ENCODE data around the gene ANKRD11. TPM values are rescaled to one million over a fixed set of nuclear protein-coding genes. Genes with fewer than 3 reads are reported as not detected.
"Not testable (repeated sequence)": the region's sequence is repeated elsewhere in the genome, so short reads cannot be mapped to it uniquely, and the experiment has no call there.

ANKRD11 gene
- total RNA-seq, 1 donor from 2014 or later: 63.8 TPM

- Histone ChIP-seq H3K4me1 (peaks cover 89% of the 10 kb centered on the region), H3K9me3 (replicated peaks) (no peaks in the 10 kb centered on the region), H3K36me3 (no peaks in the 10 kb centered on the region), H3K27ac (replicated peaks) (peak overlapping the region; percentile 85), H3K4me3 (no peak overlapping the region), H3K27me3 (ENCODE audit: low read depth) (no peaks in the 10 kb centered on the region)
- intact Hi-C loops (cut with micrococcal nuclease): loop anchor here (10.0 kb wide), 1 partner anchor 152 kb away; no protein-coding TSS in a partner anchor
- TF ChIP-seq CTCF (IDR thresholded peaks at IDR 0.05; ENCODE audit: borderline replicate concordance): no peak
- DNase-seq: no peak
Observed at GRCh38 chr16:89332243-89332901, 158.0 kb downstream of the ANKRD11 start.

GRCh38 chr16:89331371-89332109 lies 158.8 kb downstream of the ANKRD11 start:
- TF ChIP-seq CTCF (IDR thresholded peaks at IDR 0.05; ENCODE audit: borderline replicate concordance): no peak
- no peaks in the 10 kb centered on the region for H3K27me3 ChIP-seq (ENCODE audit: low read depth)
- H3K9me3 ChIP-seq (replicated peaks): no peaks in the 10 kb centered on the region
- no peak overlapping the region for H3K4me3 ChIP-seq
- peak overlapping the region; percentile 85 for H3K27ac ChIP-seq (replicated peaks)
- H3K36me3 ChIP-seq: no peaks in the 10 kb centered on the region
- intact Hi-C loops (cut with micrococcal nuclease): loop anchor here (10.0 kb wide), 1 partner anchor 153 kb away; no protein-coding TSS in a partner anchor
- peaks cover 91% of the 10 kb centered on the region for H3K4me1 ChIP-seq
- no peak for DNase-seq

- no peaks in the 10 kb centered on the region for H3K27me3 ChIP-seq (ENCODE audit: low read depth)
- no peaks in the 10 kb centered on the region for H3K9me3 ChIP-seq (replicated peaks)
- TF ChIP-seq CTCF (IDR thresholded peaks at IDR 0.05; ENCODE audit: borderline replicate concordance): no peak
- peak overlapping the region; percentile 85 for H3K27ac ChIP-seq (replicated peaks)
- H3K4me3 ChIP-seq: peak overlapping the region; percentile 41
- peak; percentile 43 for DNase-seq
- intact Hi-C loops (cut with micrococcal nuclease): loop anchor here (10.0 kb wide), 1 partner anchor 154 kb away; no protein-coding TSS in a partner anchor
- H3K36me3 ChIP-seq: no peaks in the 10 kb centered on the region
- peaks cover 91% of the 10 kb centered on the region for H3K4me1 ChIP-seq
Observed at GRCh38 chr16:89330177-89330856, 160.0 kb downstream of the ANKRD11 start.

GRCh38 chr16:89329830-89330176 lies 160.6 kb downstream of the ANKRD11 start:
- not testable (repeated sequence) for H3K27me3 ChIP-seq (ENCODE audit: low read depth); H3K9me3 ChIP-seq (replicated peaks); DNase-seq; H3K36me3 ChIP-seq
- H3K27ac ChIP-seq (replicated peaks): peak overlapping the region; percentile 85
- intact Hi-C loops (cut with micrococcal nuclease): loop anchor here (10.0 kb wide), 1 partner anchor 155 kb away; no protein-coding TSS in a partner anchor
- H3K4me1 ChIP-seq: peaks cover 91% of the 10 kb centered on the region
- H3K4me3 ChIP-seq: peak overlapping the region; percentile 41

GRCh38 chr16:89328412-89329400 lies 161.7 kb downstream of the ANKRD11 start:
- DNase-seq; H3K4me3 ChIP-seq; H3K36me3 ChIP-seq; H3K27me3 ChIP-seq (ENCODE audit: low read depth); H3K9me3 ChIP-seq (replicated peaks); intact Hi-C loops (cut with micrococcal nuclease): not testable (repeated sequence)
- H3K27ac ChIP-seq (replicated peaks): peak overlapping the region; percentile 85
- peaks cover 91% of the 10 kb centered on the region for H3K4me1 ChIP-seq

GRCh38 chr16:89326721-89327120 lies 163.6 kb downstream of the ANKRD11 start:
- no peak for TF ChIP-seq CTCF (IDR thresholded peaks at IDR 0.05; ENCODE audit: borderline replicate concordance)
- Histone ChIP-seq H3K9me3 (replicated peaks) (no peaks in the 10 kb centered on the region), H3K4me1 (peaks cover 91% of the 10 kb centered on the region), H3K27ac (replicated peaks) (peak overlapping the region; percentile 87), H3K36me3 (no peaks in the 10 kb centered on the region), H3K4me3 (peak overlapping the region; percentile 39), H3K27me3 (ENCODE audit: low read depth) (no peaks in the 10 kb centered on the region)
- DNase-seq: no peak
- intact Hi-C loops (cut with micrococcal nuclease): no loop called here
